ENCODE data around the gene ARFGAP1.

- TF ChIP-seq CTCF (conservative IDR thresholded peaks at IDR 0.05; ENCODE audit: low read depth, low read length) (no peak), SMC3 (IDR thresholded peaks at IDR 0.05; ENCODE audit: low read depth, low read length) (no peak), CEBPB (IDR thresholded peaks at IDR 0.05; ENCODE audit: low read depth, low read length) (no peak)
Observed at GRCh38 chr20:63282946-63283345, 10.3 kb downstream of the ARFGAP1 start.
